ENCODE measurements around the gene RAD51D.
"Not testable (repeated sequence)": the region's sequence is repeated elsewhere in the genome, so short reads cannot be mapped to it uniquely, and the experiment has no call there.

Gene RAD51D

DNA sequence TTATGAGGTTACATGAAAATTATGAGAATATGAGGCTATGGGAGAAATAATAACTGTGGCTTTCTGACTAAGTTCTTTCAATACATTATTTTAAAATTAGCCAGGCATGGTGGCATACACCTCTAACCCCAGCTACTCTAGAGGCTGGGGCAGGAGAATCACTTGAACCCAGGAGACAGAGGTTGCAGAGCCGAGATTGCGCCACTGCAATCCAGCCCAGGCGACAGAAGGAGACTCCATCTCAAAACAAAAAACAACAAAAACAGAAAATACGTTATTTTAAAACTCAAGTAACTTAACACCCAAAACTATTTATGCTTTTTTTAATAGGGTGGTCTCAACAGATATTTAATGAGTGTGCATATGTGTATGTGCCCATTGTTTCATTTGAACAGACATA is 53.8 kb downstream of the RAD51D start:
- DNase-seq (ENCODE audit: low read depth) = no peak

DNA sequence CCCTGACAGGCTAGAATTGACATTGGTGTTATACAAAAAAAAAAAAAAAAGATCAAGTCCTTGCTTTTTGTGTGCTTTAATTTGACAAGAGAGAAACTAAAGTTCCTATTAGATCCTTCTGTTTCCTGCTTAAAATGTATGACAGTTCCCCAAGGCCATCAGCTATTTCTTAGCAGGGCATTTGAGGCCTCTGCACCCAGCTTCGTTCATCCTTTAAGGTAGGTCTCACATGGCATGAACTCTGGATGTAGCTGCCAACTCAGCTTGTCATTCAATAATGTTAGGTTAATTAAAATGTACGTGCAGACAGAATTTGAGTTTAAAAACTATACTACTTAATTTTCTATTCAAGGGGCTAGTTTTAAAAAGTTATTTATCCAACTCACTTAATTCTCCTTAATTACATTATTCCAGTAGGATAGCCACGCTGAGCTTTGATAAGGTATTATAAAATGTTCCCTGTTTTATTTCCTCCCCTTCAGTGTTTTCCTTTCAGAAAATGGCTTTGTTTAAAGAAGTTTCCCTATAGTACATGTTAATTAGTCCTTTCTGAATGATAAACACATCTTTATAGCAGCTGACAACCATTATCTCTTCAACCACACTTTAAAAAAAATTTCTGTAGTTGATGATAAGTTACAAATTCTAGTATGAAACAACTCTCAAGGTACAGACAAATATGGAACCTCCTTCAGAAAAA is 55.0 kb downstream of the RAD51D start:
- no peak for DNase-seq (ENCODE audit: low read depth)

DNA sequence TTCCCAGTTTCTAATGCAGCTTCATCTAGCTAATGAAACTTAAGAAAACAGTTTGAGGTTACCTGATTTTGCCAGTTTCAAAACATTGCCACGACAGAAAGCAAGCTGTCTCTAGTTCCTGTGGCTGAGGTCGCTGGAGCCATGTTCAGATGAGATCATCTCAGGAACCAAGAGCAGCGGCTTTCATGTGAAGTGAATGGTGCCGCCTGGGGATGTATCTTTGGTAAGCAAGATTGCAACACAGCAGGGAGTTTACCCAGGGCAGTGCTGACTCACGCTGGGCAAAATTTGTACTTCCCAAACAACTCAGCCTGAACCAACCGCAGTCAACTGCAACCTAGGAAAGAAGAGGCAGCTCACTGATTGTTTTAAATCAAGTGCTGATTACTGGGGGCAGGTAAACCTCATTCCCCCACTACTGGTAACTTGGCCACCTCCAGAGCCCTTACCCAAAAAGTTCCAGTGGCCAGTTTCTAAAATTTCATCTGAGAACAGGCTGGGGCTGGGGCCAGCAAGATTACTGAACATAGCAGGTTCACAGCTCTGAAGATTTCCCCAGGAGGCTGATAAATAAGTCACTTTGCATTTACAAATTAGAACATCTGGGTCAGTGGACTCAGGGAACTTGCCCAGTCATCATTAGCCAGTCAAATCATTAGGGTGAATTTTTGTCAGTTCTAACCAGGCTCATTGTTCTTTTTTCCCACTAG is 56.0 kb downstream of the RAD51D start, which contains the start of gene RFFL:
Gene RFFL (minus strand): TSS at position 194 of the 710 bp plus-strand sequence. CDS start 37,154 bp downstream, outside the sequence.
- DNase-seq (ENCODE audit: low read depth) = peak; percentile 95

DNA sequence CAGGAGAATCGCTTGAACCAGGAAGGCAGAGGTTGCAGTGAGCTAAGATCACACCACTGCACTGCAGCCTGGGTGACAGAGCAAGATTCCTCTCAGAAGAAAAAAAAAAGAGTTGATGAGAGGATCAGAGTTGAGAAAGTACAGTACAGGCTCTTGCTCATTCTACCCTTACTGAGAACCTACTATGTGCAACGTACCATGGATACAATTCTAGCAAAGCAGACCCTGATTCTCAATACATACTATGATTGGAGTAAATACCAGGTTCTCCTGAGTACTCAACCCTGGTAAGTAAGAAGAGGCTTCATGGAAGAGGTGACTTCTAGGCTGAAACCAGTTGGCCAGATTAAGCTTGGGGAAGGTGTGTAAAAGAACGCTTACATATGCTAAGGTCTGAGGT is 57.4 kb downstream of the RAD51D start:
- no peak for DNase-seq (ENCODE audit: low read depth)

DNA sequence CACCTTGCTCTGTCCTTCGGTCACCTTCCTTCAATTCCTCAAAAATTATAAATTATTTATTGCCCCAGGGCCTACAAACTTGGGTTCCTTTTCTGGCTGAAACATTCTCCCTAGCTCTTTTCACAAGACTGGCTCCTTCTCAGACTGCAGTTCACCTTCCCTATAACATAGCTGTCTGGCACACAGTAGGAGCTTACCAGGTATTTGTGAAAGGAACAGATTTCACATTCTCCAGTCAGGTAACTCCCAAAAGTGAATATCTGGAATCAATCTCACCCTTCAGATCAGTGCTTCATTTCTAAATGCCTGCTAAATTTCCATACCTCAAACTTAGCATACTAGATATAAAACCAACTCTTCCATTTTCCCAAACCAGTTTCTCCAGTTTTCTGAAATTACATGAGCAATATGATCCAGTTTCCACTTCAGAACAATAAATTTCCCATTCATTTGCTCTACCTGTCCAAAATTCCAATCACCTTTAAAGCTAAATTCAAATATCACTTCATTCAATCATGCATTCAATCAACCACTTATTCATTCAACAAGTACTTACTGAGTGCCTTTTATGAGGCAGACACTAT is 62.2 kb downstream of the RAD51D start:
- DNase-seq (ENCODE audit: low read depth) = no peak

DNA sequence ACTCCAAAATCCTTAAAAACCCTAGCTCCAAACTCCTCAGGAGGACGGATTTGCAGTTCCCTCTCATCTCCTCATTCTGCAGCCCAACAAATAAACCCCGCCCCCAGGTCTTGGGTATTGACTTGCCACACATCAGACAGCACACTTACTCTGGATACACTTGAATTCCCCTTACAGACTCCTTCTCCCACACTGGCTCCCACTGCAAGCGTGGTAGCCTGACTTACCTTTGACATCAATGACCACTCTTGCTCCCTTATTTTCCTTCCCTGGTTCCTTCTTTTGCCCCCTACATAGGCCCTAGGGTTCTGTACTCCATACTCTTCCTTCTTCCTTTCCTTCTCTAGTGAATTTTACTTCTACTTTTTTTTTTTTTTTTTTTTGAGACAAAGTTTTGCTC is 63.6 kb downstream of the RAD51D start:
- no peak for DNase-seq (ENCODE audit: low read depth)

DNA sequence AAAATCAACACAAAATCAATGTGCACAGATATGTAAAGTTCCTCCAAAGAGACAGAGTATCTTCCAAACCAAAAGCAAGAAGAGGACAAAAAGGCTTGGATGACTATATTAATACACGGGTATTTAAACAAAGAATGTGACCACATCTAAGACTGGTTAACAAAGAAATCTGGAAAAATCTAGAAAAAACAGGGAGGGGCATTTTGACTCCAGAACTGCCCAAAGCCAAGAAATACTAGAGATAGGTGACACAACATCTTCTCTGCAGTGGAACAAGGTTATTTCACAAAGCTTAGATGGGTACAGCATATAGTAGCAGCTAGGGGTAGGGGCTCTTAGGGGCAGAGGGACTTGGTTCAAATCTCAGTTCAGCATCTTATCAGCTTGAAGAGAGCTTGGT is 66.5 kb downstream of the RAD51D start:
- DNase-seq (ENCODE audit: low read depth) = no peak

DNA sequence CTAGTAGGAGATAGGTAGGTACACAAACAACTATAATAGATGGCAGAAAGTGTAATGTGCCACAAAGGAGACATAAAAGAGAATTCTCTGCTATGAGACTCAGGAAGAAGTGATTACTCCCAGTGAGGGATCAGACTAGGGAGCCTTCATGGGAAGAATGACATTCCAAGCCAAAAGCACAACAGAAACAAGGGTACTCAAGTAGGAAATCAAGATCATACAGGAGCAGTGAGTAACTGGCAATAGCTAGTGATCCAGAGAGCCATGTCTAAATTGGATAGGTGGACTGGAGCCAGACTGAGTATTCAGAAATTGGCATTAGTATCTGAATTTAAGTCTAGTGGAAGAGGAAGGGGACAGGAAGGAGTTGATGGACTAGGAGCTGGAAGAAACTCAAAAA is 66.9 kb downstream of the RAD51D start:
- DNase-seq (ENCODE audit: low read depth) = no peak

DNA sequence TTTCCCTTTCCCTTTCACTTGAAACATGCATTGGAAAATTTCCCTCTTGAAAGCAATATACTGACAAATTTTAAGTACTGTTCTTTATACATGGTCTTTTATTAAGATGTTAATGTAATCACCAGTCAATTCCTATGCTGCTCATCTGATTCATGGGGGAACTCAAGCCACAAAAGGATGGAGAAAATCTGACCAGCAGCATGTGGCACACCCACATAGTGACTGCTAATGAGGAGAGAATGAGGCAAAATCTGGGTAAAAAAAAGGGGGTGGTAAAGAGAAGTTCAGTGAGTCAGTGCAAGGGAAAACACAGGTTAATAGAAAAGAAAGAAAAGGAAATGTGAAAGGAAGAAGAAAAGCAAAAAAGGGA is 67.4 kb downstream of the RAD51D start:
- DNase-seq (ENCODE audit: low read depth) = peak; percentile 63

DNA sequence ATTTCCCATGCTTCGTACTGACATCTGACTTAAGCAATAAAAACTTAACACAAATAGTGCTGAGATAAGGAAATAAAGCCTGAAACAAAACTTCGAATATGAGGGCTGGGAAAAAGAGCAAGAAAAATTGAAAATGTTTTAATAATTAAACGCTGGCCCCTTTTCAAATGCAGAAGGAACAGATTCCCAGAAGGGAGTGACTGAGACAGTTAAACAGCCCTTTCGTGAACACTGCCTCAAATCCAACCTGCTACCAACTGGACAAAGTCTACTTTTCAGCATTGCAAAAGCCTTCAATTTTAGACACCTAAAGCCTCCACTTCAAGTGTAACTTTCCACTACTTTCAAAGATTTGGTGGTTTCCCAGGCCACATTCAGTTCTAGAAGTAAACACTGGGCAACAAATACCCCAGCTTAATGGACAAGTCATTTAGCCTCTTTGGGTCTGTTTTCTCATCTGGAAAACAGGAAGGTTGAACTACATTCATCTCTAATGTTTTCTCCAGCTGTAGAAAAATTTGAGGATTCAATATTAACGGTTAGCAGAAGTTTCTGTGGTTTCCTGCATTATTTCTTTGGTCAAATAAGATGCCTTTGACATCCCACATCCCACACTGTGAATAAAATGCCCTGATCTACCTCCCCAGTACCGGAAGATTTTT is 68.0 kb downstream of the RAD51D start:
- no peak for DNase-seq (ENCODE audit: low read depth)

DNA sequence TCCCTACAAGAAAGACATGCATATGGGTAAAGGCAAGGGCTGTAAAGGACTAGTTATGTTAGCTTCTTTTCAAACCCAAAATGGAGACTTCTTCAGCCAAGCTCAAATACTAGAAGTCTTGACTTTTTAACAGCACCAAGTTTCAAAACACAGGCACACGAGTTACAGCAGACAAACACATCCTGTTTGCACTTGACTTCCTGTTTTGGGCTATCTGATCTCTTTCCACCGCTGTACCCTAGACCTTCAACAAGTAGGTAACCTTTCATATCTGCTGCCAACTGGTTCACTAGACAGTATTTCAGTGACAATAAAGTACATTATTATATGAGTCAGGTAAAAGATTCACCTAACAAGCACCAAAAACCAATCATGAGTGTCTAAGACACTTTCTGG is 68.5 kb downstream of the RAD51D start:
- DNase-seq (ENCODE audit: low read depth) = no peak

DNA sequence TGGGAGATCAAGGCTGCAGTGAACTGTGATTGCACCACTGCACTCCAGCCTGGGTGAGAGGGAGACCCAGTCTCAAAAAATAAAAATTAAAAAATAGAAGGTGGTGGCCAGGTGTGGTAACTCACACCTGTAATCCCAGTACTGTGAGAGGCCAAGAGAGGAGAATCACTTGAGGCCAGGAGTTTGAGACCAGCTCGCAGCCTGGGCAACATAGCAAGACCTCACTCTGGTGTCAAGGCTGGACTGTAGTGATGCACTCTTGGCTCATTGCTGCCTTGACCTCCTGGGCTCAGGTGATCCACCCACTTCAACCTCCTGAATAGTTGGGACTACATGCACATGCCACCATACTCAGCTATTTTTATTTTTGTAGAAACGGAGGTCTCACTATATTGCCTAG is 69.5 kb downstream of the RAD51D start:
- DNase-seq (ENCODE audit: low read depth) = no peak

DNA sequence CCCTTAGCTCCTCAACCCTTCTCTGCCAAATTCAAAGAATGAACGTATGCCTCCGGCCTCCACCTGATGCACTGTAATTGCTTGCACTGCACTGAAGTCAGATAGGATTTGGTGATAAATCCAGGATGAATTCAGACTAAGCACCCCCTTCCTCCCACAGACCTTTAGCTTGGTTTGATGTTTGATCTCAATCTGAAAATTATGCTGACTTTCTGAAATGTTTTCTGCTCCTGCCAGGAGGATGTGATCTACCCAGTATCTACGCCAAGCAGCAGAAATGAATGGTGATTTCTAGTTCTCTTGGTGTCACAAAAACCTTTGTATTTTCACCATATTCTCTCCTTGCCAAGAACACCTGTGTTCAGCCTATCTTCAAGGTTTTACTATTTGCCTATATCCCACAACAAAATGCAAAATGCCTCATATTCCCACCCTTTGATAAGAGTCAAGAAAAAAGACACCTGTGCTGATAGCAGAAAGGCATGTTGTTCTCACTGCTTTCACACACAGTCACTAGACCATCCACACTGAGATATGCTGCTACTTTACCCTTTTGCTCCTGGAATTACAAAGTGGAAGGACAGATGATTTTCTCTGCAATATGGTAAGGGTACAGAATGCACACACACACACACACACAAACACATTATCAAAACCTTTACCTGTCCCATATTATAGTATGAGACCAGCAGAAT is 70.8 kb downstream of the RAD51D start:
- DNase-seq (ENCODE audit: low read depth) = no peak

DNA sequence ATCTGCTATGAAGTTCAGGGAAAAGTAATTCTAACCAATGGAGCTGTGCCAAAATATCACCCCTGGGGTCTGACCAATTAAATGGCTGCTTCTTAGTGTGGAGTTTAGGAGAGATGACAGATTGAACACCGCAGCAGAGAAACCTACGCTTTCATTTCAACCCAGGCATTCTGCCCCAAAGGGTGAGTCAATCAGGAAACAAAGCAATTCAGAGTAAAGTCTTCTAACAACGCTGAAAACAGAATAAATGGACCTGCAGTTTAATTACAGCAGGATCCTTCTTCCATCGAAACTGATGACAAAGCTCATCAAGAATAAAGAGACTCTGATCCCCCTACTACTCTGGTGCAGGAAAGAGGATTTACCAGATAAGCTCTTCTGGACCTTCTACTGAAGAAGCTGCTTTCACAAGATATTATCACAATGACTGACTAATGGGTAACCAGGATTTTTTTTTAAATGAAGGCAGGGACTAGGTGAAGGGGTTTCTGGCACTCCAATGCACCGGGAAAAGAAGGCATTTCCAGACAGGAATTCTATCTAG is 72.8 kb downstream of the RAD51D start:
- peak; percentile 65 for DNase-seq (ENCODE audit: low read depth)

DNA sequence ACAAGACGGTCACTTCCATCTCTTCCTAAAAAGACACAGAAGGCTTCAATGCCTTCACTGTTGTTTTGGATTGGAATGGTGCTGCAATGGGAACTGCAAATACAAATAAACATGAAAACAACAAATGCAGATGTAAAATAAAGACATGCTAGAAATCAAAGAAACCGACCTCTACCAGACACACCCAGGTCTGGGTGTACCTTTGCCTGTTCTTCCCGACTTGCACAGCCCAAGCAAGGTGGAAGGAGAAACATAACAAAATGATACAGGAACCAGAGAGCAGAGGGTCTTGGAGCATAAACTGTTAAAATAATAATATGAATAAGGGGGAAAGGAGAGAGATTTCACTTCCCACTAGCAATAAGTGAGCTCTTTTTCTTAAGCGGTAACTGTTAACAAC is 73.4 kb downstream of the RAD51D start:
- no peak for DNase-seq (ENCODE audit: low read depth)

DNA sequence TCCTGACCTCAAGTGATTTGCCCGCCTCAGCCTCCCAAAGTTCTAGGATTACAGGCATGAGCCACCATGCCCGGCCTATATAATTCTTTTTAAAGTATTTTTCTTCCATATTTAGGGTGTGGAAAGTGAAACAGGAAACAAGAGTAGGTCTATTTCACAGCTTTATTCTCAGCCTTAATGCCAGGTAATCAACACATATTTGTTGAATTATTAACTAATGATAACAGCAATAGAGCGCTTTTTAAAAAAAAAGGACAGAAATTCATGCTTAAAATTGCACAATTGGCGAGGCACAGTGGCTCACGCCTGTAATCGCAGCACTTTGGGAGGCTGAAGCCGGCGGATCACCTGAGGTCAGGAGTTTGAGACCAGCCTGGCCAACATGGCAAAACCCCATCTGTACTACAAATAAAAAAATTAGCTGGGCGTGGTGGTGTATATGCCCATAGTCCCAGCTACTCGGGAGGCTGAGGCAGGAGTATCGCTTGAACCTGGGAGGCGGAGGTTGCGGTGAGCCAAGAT is 74.1 kb downstream of the RAD51D start:
- DNase-seq (ENCODE audit: low read depth) = not testable (repeated sequence)

DNA sequence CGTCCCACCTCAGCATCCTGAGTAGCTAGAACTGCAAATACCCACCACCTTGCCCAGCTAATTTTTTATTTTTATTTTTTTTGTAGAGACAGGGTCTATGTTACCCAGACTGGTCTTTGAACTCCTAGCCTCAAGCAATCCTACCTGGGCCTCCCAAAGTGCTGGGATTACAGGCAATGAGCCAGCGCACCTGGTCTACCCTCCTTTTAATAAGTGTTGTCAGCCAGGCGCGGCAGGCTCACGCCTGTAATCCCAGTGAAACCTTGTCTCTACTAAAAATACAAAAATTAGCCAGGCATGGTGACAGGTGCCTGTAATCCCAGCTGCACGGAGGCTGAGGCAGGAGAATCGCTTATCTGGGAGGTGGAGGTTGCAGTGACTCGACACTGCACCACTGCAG is 75.5 kb downstream of the RAD51D start:
- DNase-seq (ENCODE audit: low read depth) = no peak

Measured in non-pigmented ciliary epithelial cell (primary cell).